ENCODE results near the gene PSMG3. TPM values are rescaled to one million over a fixed set of nuclear protein-coding genes. Genes with fewer than 3 reads are reported as not detected.

PSMG3 gene
- total RNA-seq, 1 donor from 2014 or later, result 35.2 TPM

- Mint-ChIP-seq H3K4me3 (no peak overlapping the region), H3K9me3 (no peaks in the 10 kb centered on the region), H3K27me3 (peaks cover 27% of the 10 kb centered on the region), H3K36me3 (no peaks in the 10 kb centered on the region), H3K27ac (no peak overlapping the region), H3K4me1 (ENCODE audit: unreplicated experiment) (peaks cover 5% of the 10 kb centered on the region)
- no peak for TF ChIP-seq CTCF (conservative IDR thresholded peaks at IDR 0.05)
- no peak for DNase-seq (ENCODE audit: extremely low spot score, unreplicated experiment)
These were observed 17.9 kb upstream of the PSMG3 start for GRCh38 chr7:1587738-1588137.

- Mint-ChIP-seq H3K4me3 (no peak overlapping the region), H3K27me3 (peaks cover 23% of the 10 kb centered on the region), H3K4me1 (ENCODE audit: unreplicated experiment) (peaks cover 5% of the 10 kb centered on the region), H3K27ac (no peak overlapping the region), H3K9me3 (no peaks in the 10 kb centered on the region), H3K36me3 (no peaks in the 10 kb centered on the region)
- no peak for DNase-seq (ENCODE audit: extremely low spot score, unreplicated experiment)
- TF ChIP-seq CTCF (conservative IDR thresholded peaks at IDR 0.05), result no peak
These were observed 17.2 kb upstream of the PSMG3 start for GRCh38 chr7:1586827-1587705.

GRCh38 chr7:1586126-1586826 is 16.4 kb upstream of the PSMG3 start:
- H3K27ac Mint-ChIP-seq, result no peak overlapping the region

GRCh38 chr7:1585142-1585981 is 15.5 kb upstream of the PSMG3 start:
- H3K27ac Mint-ChIP-seq, result no peak overlapping the region
- H3K27me3 Mint-ChIP-seq, result peaks cover 9% of the 10 kb centered on the region

More at GRCh38 chr7:1586126-1586826, 16.4 kb upstream of the PSMG3 start:
- TF ChIP-seq CTCF (conservative IDR thresholded peaks at IDR 0.05), result no peak
- no peaks in the 10 kb centered on the region for H3K9me3 Mint-ChIP-seq
- no peak for DNase-seq (ENCODE audit: extremely low spot score, unreplicated experiment)
- H3K36me3 Mint-ChIP-seq, result no peaks in the 10 kb centered on the region
- no peak overlapping the region for H3K4me3 Mint-ChIP-seq
- H3K4me1 Mint-ChIP-seq (ENCODE audit: unreplicated experiment), result peaks cover under 1% of the 10 kb centered on the region
- H3K27me3 Mint-ChIP-seq, result peaks cover 17% of the 10 kb centered on the region

More at GRCh38 chr7:1585142-1585981, 15.5 kb upstream of the PSMG3 start:
- DNase-seq (ENCODE audit: extremely low spot score, unreplicated experiment), result no peak
- no peaks in the 10 kb centered on the region for H3K36me3 Mint-ChIP-seq
- TF ChIP-seq CTCF (conservative IDR thresholded peaks at IDR 0.05), result no peak
- peaks cover 2% of the 10 kb centered on the region for H3K4me1 Mint-ChIP-seq (ENCODE audit: unreplicated experiment)
- H3K4me3 Mint-ChIP-seq, result no peak overlapping the region
- H3K9me3 Mint-ChIP-seq, result no peaks in the 10 kb centered on the region
